ENCODE data around the gene GALK1. TPM values are rescaled to one million over a fixed set of nuclear protein-coding genes. Genes with fewer than 3 reads are reported as not detected.

The GALK1 gene
- total RNA-seq, 3 donors from 2014 or later = 7.1 to 18.2 (median 18.2) TPM

GRCh38 chr17:75724016-75725003 lies 40.7 kb downstream of the GALK1 start:
- no peak for TF ChIP-seq CTCF (IDR thresholded peaks at IDR 0.05)
- peak in 2 of 3 donors; percentile 34 to 53 for DNase-seq
- intact Hi-C loops (cut with DNase I, micrococcal nuclease) = no loop called here
- no peaks in the 10 kb centered on the region for H3K9me3 ChIP-seq
- H3K4me3 ChIP-seq = no peak overlapping the region
- H3K4me1 ChIP-seq (ENCODE audit: low read depth) = peaks cover 24% of the 10 kb centered on the region
- ATAC-seq = no peak
- peaks cover 3% of the 10 kb centered on the region for H3K36me3 ChIP-seq (ENCODE audit: low read depth)

GRCh38 chr17:75723171-75723930 lies 41.6 kb downstream of the GALK1 start:
- Histone ChIP-seq H3K36me3 (ENCODE audit: low read depth) (no peaks in the 10 kb centered on the region), H3K4me1 (ENCODE audit: low read depth) (peaks cover 24% of the 10 kb centered on the region), H3K4me3 (no peak overlapping the region), H3K9me3 (no peaks in the 10 kb centered on the region)
- peak; percentile 89 to 92 (median 91) for DNase-seq
- ATAC-seq = peak; percentile 77
- intact Hi-C loops (cut with DNase I, micrococcal nuclease) = no loop called here
- TF ChIP-seq CTCF (IDR thresholded peaks at IDR 0.05) = no peak

DNA sequence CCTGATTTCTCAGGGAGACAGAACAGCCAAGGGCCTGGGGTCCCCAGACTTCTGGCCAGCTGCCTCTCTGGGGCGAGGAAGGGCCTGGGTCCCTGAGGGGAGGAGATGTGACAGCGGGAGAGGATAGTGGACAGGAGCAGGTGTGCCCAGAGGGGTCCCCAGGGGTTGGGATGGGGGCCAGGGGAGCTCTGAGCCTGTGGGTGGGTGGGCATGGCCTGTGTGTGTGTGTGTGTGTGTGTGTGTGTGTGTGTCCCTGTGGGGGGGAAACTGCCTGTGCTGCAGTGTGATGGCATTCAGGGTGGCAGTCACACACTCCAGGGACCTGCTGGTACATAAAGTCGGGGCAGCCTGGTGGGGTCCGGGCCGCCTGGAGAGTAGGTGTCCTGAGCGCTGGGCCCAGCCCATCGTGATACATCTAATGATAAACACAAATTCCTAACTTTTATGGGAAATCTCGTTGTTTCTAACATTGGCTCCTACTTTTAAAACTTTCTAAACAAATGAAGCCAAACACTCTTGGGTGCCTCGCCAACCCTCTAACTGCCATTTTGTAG lies 42.4 kb downstream of the GALK1 start:
- Histone ChIP-seq H3K36me3 (ENCODE audit: low read depth) (no peaks in the 10 kb centered on the region), H3K4me3 (peak overlapping the region; percentile 48), H3K9me3 (no peaks in the 10 kb centered on the region), H3K4me1 (ENCODE audit: low read depth) (peaks cover 24% of the 10 kb centered on the region)
- TF ChIP-seq CTCF (IDR thresholded peaks at IDR 0.05) = no peak
- no peak for ATAC-seq
- intact Hi-C loops (cut with DNase I, micrococcal nuclease) = no loop called here
- DNase-seq = peak in 2 of 3 donors; percentile 29 to 53

GRCh38 chr17:75722076-75722475 lies 42.9 kb downstream of the GALK1 start:
- intact Hi-C loops (cut with DNase I, micrococcal nuclease) = no loop called here
- no peak for TF ChIP-seq CTCF (IDR thresholded peaks at IDR 0.05)
- Histone ChIP-seq H3K4me3 (peak overlapping the region; percentile 48), H3K4me1 (ENCODE audit: low read depth) (peaks cover 24% of the 10 kb centered on the region), H3K36me3 (ENCODE audit: low read depth) (no peaks in the 10 kb centered on the region), H3K9me3 (no peaks in the 10 kb centered on the region)
- ATAC-seq (peak; percentile 58), DNase-seq (peak; percentile 74 to 82 (median 81))

DNA sequence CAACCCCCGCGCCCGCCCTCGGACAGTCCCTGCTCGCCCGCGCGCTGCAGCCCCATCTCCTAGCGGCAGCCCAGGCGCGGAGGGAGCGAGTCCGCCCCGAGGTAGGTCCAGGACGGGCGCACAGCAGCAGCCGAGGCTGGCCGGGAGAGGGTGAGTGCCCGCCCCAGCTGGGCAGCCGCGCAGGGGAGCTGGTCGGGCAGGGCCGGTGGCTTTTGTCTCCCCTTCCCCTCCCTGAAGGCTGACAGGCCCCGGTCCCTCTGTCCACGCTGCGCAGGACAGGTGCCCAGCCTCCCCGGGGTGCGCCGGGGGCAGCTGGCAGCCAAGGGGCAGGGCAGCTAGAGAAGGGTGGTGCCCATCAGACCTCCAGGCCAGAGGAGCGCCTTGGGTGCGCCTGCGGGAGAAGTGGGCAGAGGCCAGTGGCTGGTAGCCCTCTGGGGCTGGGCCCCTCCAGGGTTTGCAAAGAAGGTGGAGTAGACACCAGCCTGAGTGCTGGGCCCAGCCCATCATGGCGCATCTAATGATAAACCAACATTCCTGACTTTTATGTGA lies 43.5 kb downstream of the GALK1 start:
- DNase-seq = peak; percentile 71 to 78 (median 73)
- peak; percentile 41 for ATAC-seq

More for the DNA sequence above, 43.5 kb downstream of the GALK1 start:
- no peaks in the 10 kb centered on the region for H3K9me3 ChIP-seq
- peak overlapping the region; percentile 48 for H3K4me3 ChIP-seq
- H3K4me1 ChIP-seq (ENCODE audit: low read depth) = peaks cover 24% of the 10 kb centered on the region
- H3K36me3 ChIP-seq (ENCODE audit: low read depth) = no peaks in the 10 kb centered on the region
- intact Hi-C loops (cut with DNase I, micrococcal nuclease) = no loop called here
- TF ChIP-seq CTCF (IDR thresholded peaks at IDR 0.05) = no peak
